ENCODE measurements around the gene KCNQ5. TPM values are rescaled to one million over a fixed set of nuclear protein-coding genes. Genes with fewer than 3 reads are reported as not detected.

KCNQ5 gene
- total RNA-seq, 2 donors from 2014 or later = 0.22 to 0.56 TPM

- TF ChIP-seq CTCF (IDR thresholded peaks at IDR 0.05) = no peak
- DNase-seq = no peak
- H3K9ac ChIP-seq (ENCODE audit: low read depth in 2 of 2, low read length in 2 of 2) = no peak overlapping the region
- H3K4me1 ChIP-seq = no peaks in the 10 kb centered on the region
- intact Hi-C loops (cut with DNase I) = no loop called here
- no peaks in the 10 kb centered on the region for H3K36me3 ChIP-seq
- H3K4me3 ChIP-seq = no peak overlapping the region
- no peaks in the 10 kb centered on the region for H3K27me3 ChIP-seq
- no peaks in the 10 kb centered on the region for H3K9me3 ChIP-seq
- H3K27ac ChIP-seq = no peak overlapping the region
Measured at GRCh38 chr6:72966628-72967280, 344.9 kb downstream of the KCNQ5 start.

GRCh38 chr6:72967329-72967728 lies 345.5 kb downstream of the KCNQ5 start:
- H3K9ac ChIP-seq (ENCODE audit: low read depth in 2 of 2, low read length in 2 of 2) = no peak overlapping the region
- H3K27ac ChIP-seq = no peak overlapping the region
- intact Hi-C loops (cut with DNase I) = no loop called here
- H3K27me3 ChIP-seq = no peaks in the 10 kb centered on the region
- no peaks in the 10 kb centered on the region for H3K9me3 ChIP-seq
- no peaks in the 10 kb centered on the region for H3K36me3 ChIP-seq
- H3K4me3 ChIP-seq = no peak overlapping the region
- TF ChIP-seq CTCF (IDR thresholded peaks at IDR 0.05) = no peak
- no peaks in the 10 kb centered on the region for H3K4me1 ChIP-seq
- DNase-seq = no peak

- intact Hi-C loops (cut with DNase I) = no loop called here
- Histone ChIP-seq H3K9me3 (no peaks in the 10 kb centered on the region), H3K27me3 (no peaks in the 10 kb centered on the region), H3K4me1 (no peaks in the 10 kb centered on the region), H3K4me3 (no peak overlapping the region), H3K9ac (ENCODE audit: low read depth in 2 of 2, low read length in 2 of 2) (no peak overlapping the region), H3K36me3 (no peaks in the 10 kb centered on the region), H3K27ac (no peak overlapping the region)
- no peak for TF ChIP-seq CTCF (IDR thresholded peaks at IDR 0.05)
- DNase-seq = no peak
Measured at GRCh38 chr6:72968704-72969103, 346.8 kb downstream of the KCNQ5 start.

GRCh38 chr6:72969666-72970065 lies 347.8 kb downstream of the KCNQ5 start:
- no peak for TF ChIP-seq CTCF (IDR thresholded peaks at IDR 0.05)
- no peak overlapping the region for H3K4me3 ChIP-seq
- no peaks in the 10 kb centered on the region for H3K9me3 ChIP-seq
- DNase-seq = no peak
- H3K36me3 ChIP-seq = no peaks in the 10 kb centered on the region
- no peak overlapping the region for H3K27ac ChIP-seq
- no peak overlapping the region for H3K9ac ChIP-seq (ENCODE audit: low read depth in 2 of 2, low read length in 2 of 2)
- no peaks in the 10 kb centered on the region for H3K27me3 ChIP-seq
- intact Hi-C loops (cut with DNase I) = no loop called here
- no peaks in the 10 kb centered on the region for H3K4me1 ChIP-seq

- DNase-seq = no peak
- no peaks in the 10 kb centered on the region for H3K9me3 ChIP-seq
- H3K27ac ChIP-seq = no peak overlapping the region
- intact Hi-C loops (cut with DNase I) = no loop called here
- H3K4me3 ChIP-seq = no peak overlapping the region
- H3K4me1 ChIP-seq = no peaks in the 10 kb centered on the region
- no peaks in the 10 kb centered on the region for H3K36me3 ChIP-seq
- H3K9ac ChIP-seq (ENCODE audit: low read depth in 2 of 2, low read length in 2 of 2) = no peak overlapping the region
- H3K27me3 ChIP-seq = no peaks in the 10 kb centered on the region
- TF ChIP-seq CTCF (IDR thresholded peaks at IDR 0.05) = no peak
Measured at GRCh38 chr6:72972579-72972978, 350.7 kb downstream of the KCNQ5 start.
